Coronary artery (tissue), 2 donors: ENCODE data around the gene DPEP2.
A peak's percentile ranks its signal among the peaks of the same experiment; 100 is the strongest.

Experiments
- DNase-seq: peaks from one replicate; pipeline ENCODE4 v3.0.0-alpha.2; 2017; ENCODE audit warnings: low spot score
- H3K27ac ChIP-seq, 2 donors: fragments of 200-600 bp; sonication (generic); one replicate each; pipeline ENCODE4 v1.5.1; 2016 to 2019
- H3K4me3 ChIP-seq: fragments of 200-600 bp; sonication (generic); 2 replicates; pipeline ENCODE4 v1.5.1; 2016; ENCODE audit warnings: mild to moderate bottlenecking, moderate library complexity
- TF ChIP-seq, protein P1 (sequence below): fragments of 200-600 bp; sonication (generic); IDR thresholded peaks from one replicate; pipeline ENCODE4 v1.5.1; 2019; ENCODE audit warnings: antibody characterized with exemption

DPEP2 gene

GRCh38 chr16:67962135-67962534 is 37.1 kb downstream of the DPEP2 start:
- TF ChIP-seq, protein P1, sequence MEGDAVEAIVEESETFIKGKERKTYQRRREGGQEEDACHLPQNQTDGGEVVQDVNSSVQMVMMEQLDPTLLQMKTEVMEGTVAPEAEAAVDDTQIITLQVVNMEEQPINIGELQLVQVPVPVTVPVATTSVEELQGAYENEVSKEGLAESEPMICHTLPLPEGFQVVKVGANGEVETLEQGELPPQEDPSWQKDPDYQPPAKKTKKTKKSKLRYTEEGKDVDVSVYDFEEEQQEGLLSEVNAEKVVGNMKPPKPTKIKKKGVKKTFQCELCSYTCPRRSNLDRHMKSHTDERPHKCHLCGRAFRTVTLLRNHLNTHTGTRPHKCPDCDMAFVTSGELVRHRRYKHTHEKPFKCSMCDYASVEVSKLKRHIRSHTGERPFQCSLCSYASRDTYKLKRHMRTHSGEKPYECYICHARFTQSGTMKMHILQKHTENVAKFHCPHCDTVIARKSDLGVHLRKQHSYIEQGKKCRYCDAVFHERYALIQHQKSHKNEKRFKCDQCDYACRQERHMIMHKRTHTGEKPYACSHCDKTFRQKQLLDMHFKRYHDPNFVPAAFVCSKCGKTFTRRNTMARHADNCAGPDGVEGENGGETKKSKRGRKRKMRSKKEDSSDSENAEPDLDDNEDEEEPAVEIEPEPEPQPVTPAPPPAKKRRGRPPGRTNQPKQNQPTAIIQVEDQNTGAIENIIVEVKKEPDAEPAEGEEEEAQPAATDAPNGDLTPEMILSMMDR, result no peak
- DNase-seq, result no peak
- Histone ChIP-seq H3K4me3 (no peak overlapping the region), H3K27ac (peak overlapping the region in 1 of 2 donors; percentile 84)

GRCh38 chr16:67961551-67961957 is 37.7 kb downstream of the DPEP2 start:
- DNase-seq, result no peak
- peak overlapping the region in 1 of 2 donors; percentile 84 for H3K27ac ChIP-seq
- no peak overlapping the region for H3K4me3 ChIP-seq
- TF ChIP-seq, protein P1, result no peak

DNA sequence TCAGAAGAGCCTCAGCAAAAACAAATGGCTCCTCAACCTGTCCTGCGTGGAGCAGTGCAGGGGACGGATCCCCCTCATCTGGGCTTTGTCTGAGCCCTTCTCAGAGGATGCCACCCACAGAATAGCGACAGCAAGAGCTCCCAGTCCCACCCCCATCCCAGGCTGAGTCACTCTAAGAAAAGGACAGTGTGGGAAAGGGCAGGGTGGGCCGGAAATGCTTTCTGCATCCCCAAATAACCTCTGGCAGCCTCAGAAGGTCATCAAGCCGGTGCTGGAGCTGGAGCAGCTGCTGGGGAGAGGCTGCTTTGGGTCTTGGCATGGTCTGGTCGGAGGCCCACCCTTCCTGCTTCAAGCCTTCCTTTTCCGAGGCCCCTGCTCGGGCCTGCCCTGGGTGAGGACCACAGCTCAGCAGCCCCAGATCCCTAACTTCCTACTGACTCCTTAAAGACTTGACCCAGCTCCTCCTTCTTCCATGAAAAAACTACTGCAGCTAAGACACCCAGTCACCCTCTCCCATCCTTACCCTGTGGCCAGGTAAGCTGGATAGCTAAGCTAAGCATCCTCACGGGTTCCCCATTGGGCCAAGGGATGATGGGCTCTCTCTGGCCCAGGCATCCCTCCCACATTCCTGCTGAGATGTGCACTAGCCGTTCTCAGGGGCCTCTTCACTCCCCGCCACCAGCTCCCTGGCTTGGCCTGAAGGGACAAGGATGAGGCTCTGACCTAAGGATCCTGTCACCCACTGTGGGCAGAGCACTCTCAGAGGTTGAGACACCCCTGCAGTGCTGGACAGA is 39.6 kb downstream of the DPEP2 start:
- Histone ChIP-seq H3K27ac (peak overlapping the region; percentile 44 to 84), H3K4me3 (peak overlapping the region; percentile 37)
- TF ChIP-seq, protein P1, result no peak
- no peak for DNase-seq

DNA sequence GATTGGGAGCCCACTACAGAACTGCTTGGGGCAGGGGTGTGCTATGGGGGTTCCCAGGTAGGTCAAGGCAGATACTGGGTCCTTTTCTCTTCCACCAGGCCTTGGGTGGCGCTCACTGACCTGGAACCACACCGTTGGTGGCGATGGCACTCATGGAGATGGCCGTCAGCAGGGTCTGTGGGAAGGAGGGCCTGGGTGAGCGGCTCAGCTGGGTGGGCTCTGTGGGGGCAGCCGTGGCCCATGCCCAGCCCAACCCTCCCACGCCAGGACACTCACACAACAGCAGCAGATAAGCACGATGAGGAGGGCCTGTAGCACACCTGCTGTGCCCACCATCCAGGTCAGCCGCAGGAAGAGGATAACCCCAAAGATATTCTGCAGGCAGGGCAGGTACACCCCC is 41.7 kb downstream of the DPEP2 start:
- TF ChIP-seq, protein P1, result no peak
- peak overlapping the region in 1 of 2 donors; percentile 84 for H3K27ac ChIP-seq
- no peak for DNase-seq
- no peak overlapping the region for H3K4me3 ChIP-seq

DNA sequence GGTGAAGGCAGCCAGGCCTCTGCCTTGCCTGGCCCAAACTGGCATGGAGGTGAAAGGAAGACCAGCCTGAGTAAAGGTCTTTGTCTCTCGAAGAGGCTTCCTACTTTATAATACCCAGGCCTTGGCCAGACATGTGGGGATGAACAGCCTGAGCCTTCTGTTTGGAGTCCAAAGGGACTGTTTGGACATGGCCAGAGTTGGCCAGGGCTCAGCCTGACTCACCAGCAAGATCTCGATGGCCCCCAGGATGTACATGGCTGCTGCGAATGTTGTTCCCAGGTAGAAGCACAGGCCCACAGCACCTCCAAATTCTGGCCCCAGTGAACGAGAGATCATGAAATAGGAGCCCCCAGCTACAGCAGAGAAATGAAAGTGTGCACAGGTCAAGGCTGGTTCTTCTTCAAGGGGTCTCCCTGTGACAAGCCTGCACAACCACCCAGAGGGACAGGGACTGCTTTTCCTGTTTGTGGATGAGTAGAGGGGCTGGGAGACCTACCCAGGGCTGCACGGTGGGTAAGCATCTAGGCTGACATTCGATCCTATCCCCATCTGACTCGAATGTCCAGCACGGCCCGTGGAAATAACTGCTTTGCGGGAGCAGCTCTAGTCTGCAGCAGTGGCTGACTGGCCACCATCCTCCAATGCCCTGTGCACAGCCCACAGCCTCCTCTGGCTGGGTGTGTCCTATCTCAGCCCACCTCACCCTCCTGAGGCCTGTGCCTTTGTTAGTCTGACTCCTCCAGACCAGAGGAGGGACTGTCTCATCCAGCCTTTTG is 44.7 kb downstream of the DPEP2 start:
- no peak for DNase-seq
- peak overlapping the region in 1 of 2 donors; percentile 16 for H3K27ac ChIP-seq
- TF ChIP-seq, protein P1, result no peak
- H3K4me3 ChIP-seq, result no peak overlapping the region

- TF ChIP-seq, protein P1, result no peak
- no peak overlapping the region for H3K27ac ChIP-seq
- H3K4me3 ChIP-seq, result no peak overlapping the region
- no peak for DNase-seq
These were observed 45.5 kb downstream of the DPEP2 start for GRCh38 chr16:67953641-67954375.
